ENCODE results near the gene MEIOC. TPM values are rescaled to one million over a fixed set of nuclear protein-coding genes. Genes with fewer than 3 reads are reported as not detected.
A peak's percentile ranks its signal among the peaks of the same experiment; 100 is the strongest.

MEIOC gene
- total and polyA plus RNA-seq, 2 of the 4 experiments (the other 2 are of a cell fraction) = 0.27 to 0.36 TPM

DNA sequence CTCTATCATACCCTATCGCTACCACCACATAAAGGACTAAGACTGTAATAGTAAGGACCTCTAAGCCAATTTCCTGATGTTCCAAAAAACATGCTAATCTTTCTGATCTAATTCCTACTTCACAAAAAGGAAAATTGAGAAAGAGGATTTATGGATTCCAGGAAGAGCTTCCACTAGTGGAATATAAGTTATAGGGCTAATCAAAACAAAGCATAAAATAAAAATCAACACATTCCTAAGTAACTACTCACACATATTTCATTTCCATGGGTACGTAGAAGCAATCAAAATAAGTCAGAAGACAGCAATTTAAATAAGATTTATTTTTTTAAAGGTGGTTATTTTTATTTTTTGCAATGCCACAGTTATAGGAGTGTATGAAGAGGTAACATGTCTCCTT lies 20.9 kb downstream of the MEIOC start:
- ChIA-PET POLR2A (ENCODE audit: unreplicated experiment) (no interaction called here), CTCF (no interaction called here)
- Histone ChIP-seq H3K23ac (ENCODE audit: low read depth, low read length) (no peak overlapping the region), H2BK15ac (ENCODE audit: low read depth, low read length) (no peak overlapping the region), H2BK20ac (ENCODE audit: low read depth, low read length) (no peak overlapping the region), H3K9me1 (ENCODE audit: insufficient read depth, low read length) (no peaks in the 10 kb centered on the region), H3K18ac (ENCODE audit: low read depth, low read length) (no peak overlapping the region), H3K14ac (replicated peaks; ENCODE audit: low read depth, low read length) (no peak overlapping the region), H3K36me3 (ENCODE audit: control insufficient read depth, insufficient read depth, low read length) (peaks cover 13% of the 10 kb centered on the region), H2AK9ac (replicated peaks; ENCODE audit: low read depth, low read length, poor library complexity) (no peak overlapping the region), H3K56ac (ENCODE audit: extremely low read depth, insufficient read depth, low read length) (no peak overlapping the region), H2AK5ac (ENCODE audit: low read depth, low read length) (no peak overlapping the region), H4K8ac (ENCODE audit: low read depth in 2 of 2, low read length in 2 of 2) (no peak overlapping the region), H3K4ac (ENCODE audit: low read depth, low read length) (no peak overlapping the region), H3K4me3 (ENCODE audit: insufficient read depth, low read depth, low read length) (no peak overlapping the region), H3K9me3 (ENCODE audit: control insufficient read depth, insufficient read depth, low read length) (no peaks in the 10 kb centered on the region), H3K9ac (ENCODE audit: low read depth, low read length) (no peak overlapping the region), H2BK5ac (ENCODE audit: low read depth, low read length, poor library complexity, severe bottlenecking) (no peak overlapping the region), H4K91ac (ENCODE audit: insufficient read depth, low read depth, low read length) (no peak overlapping the region), H2BK120ac (ENCODE audit: low read depth, low read length) (no peak overlapping the region), H3K4me2 (ENCODE audit: low read depth, low read length) (no peak overlapping the region), H2AFZ (replicated peaks; ENCODE audit: low read length, poor library complexity) (no peak overlapping the region), H4K5ac (ENCODE audit: low read depth, low read length) (no peak overlapping the region), H3K4me1 (ENCODE audit: control insufficient read depth, insufficient read depth, low read length) (peaks cover 2% of the 10 kb centered on the region; the same call in 1 of the 2 replicates), H4K20me1 (ENCODE audit: insufficient read depth, low read length) (no peaks in the 10 kb centered on the region), H3K79me1 (ENCODE audit: low read depth in 1 of 2, low read length in 2 of 2) (peaks cover 2 to 6% of the 10 kb centered on the region in 2 experiments; a peak in 1 of 4 replicates), H3K27me3 (ENCODE audit: control insufficient read depth, insufficient read depth, low read length) (no peaks in the 10 kb centered on the region), H3K27ac (ENCODE audit: insufficient read depth, low read length) (no peak overlapping the region)
- WGBS, 2 experiments (ENCODE audit: extremely low coverage in 2 of 2, insufficient read length in 1 of 2) = no CpG with 5 or more reads among the region's 2 CpGs
- dilution Hi-C loops (cut with HindIII; ENCODE audit: low sequenced_read_pairs, unreplicated experiment) (no loop called here), in situ Hi-C loops (cut with MboI; ENCODE audit: low sequenced_read_pairs) (no loop called here), intact Hi-C loops (cut with micrococcal nuclease) (no loop called here)
- no TSS peak for BruUV-seq (replicated peaks)
- TF ChIP-seq, protein P1, sequence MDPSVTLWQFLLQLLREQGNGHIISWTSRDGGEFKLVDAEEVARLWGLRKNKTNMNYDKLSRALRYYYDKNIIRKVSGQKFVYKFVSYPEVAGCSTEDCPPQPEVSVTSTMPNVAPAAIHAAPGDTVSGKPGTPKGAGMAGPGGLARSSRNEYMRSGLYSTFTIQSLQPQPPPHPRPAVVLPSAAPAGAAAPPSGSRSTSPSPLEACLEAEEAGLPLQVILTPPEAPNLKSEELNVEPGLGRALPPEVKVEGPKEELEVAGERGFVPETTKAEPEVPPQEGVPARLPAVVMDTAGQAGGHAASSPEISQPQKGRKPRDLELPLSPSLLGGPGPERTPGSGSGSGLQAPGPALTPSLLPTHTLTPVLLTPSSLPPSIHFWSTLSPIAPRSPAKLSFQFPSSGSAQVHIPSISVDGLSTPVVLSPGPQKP (IDR thresholded peaks at IDR 0.05; ENCODE audit: borderline replicate concordance, low read depth, low read length) = no peak
- TF ChIP-seq MAFK (IDR thresholded peaks at IDR 0.05; ENCODE audit: low read depth, low read length) = no peak
- TF ChIP-seq, protein P2, sequence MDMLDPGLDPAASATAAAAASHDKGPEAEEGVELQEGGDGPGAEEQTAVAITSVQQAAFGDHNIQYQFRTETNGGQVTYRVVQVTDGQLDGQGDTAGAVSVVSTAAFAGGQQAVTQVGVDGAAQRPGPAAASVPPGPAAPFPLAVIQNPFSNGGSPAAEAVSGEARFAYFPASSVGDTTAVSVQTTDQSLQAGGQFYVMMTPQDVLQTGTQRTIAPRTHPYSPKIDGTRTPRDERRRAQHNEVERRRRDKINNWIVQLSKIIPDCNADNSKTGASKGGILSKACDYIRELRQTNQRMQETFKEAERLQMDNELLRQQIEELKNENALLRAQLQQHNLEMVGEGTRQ (IDR thresholded peaks at IDR 0.05; ENCODE audit: low read depth, low read length) = no peak
- no peak for TF ChIP-seq MAZ (IDR thresholded peaks at IDR 0.05; ENCODE audit: borderline replicate concordance, low read depth, low read length)
- no peak for TF ChIP-seq RAD21 (IDR thresholded peaks at IDR 0.05; ENCODE audit: low read length)
- no peak for TF ChIP-seq POLR2A (IDR thresholded peaks at IDR 0.05; ENCODE audit: low read depth, low read length)
- TF ChIP-seq FOS (IDR thresholded peaks at IDR 0.05; ENCODE audit: low read depth, low read length) = no peak
- no peak for TF ChIP-seq SMC3 (IDR thresholded peaks at IDR 0.05; ENCODE audit: low read depth, low read length)
- no peak for TF ChIP-seq BHLHE40 (IDR thresholded peaks at IDR 0.05; ENCODE audit: low read depth, low read length)
- DNase-seq (peak; percentile 47), ATAC-seq (ENCODE audit: low read depth) (peak; percentile 66)

Data from IMR-90 (cell line).